Muscle layer of duodenum (tissue), 2 donors: Measurements from ENCODE around the gene CDCA5.

Source experiments
- H3K27ac ChIP-seq: one replicate; pipeline ENCODE4 v1.7.0; 2013; ENCODE audit warnings: mild to moderate bottlenecking, low read length
- H3K27me3 ChIP-seq: one replicate; pipeline ENCODE4 v1.7.0; 2013; ENCODE audit warnings: low read depth, mild to moderate bottlenecking, control low read depth, low read length
- H3K36me3 ChIP-seq, 2 donors: one replicate each; pipeline ENCODE4 v1.7.0; 2013; ENCODE audit warnings: low read length in 2 of 2, control low read depth in 1 of 2, mild to moderate bottlenecking in 1 of 2; ENCODE audit not compliant: insufficient read depth in 2 of 2, control insufficient read depth in 1 of 2
- H3K4me1 ChIP-seq, 2 donors: one replicate each; pipeline ENCODE4 v1.7.0; 2013; ENCODE audit warnings: low read length in 2 of 2, mild to moderate bottlenecking in 2 of 2, control low read depth in 1 of 2, moderate library complexity in 1 of 2; ENCODE audit not compliant: insufficient read depth in 2 of 2, control insufficient read depth in 1 of 2
- H3K4me3 ChIP-seq, 2 donors: one replicate each; pipeline ENCODE4 v1.7.0; 2013; ENCODE audit warnings: low read length in 2 of 2, low read depth in 1 of 2, mild to moderate bottlenecking in 1 of 2
- H3K9me3 ChIP-seq, 2 donors: one replicate each; pipeline ENCODE4 v1.7.0; 2013; ENCODE audit warnings: low read length in 2 of 2, control low read depth in 1 of 2, mild to moderate bottlenecking in 1 of 2; ENCODE audit not compliant: control insufficient read depth in 1 of 2
- donor health status: healthy.

CDCA5 gene

DNA sequence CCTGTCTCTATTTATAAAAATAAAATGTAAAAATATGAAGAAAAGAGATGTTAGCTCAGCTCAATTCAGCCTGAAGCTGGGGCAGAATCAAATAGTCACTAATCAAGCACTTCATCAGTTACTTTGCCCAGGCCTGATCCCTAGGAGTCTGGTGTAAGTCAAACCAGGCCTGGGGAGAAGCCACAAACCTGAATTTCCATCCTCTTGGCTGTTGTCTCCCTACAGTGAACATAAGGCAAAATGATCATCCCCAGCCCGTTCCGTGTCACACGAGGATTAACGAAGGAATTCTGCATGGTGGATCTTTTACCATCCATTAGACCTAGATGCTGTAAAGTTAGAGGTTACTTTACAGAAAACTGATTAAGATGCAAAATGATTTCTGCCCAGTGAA, 19.0 kb downstream of the CDCA5 start:
- Histone ChIP-seq H3K4me1 (no peaks in the 10 kb centered on the region), H3K27ac (no peak overlapping the region), H3K36me3 (no peaks in the 10 kb centered on the region), H3K4me3 (no peak overlapping the region), H3K27me3 (no peaks in the 10 kb centered on the region), H3K9me3 (no peaks in the 10 kb centered on the region)

DNA sequence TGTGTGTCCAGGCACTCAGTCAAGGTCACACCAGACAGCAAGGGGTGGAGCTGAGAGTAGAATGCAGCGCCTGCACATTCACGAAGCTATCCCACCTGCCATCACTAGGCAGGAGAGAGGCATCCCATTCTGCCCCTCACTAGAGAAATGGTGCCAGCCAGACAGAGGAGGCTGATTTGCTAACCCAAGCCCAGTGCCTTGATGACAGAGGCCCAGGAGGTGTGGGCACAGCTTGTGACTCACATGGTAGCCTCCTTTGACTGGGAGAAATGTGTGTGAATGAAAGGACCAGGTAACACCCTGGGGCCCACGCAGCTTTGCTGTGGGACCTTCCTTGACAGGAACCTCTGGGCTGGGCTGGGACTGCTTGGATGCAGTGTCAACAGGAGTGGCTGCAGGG, 20.3 kb downstream of the CDCA5 start:
- Histone ChIP-seq H3K27me3 (no peaks in the 10 kb centered on the region), H3K27ac (no peak overlapping the region)

DNA sequence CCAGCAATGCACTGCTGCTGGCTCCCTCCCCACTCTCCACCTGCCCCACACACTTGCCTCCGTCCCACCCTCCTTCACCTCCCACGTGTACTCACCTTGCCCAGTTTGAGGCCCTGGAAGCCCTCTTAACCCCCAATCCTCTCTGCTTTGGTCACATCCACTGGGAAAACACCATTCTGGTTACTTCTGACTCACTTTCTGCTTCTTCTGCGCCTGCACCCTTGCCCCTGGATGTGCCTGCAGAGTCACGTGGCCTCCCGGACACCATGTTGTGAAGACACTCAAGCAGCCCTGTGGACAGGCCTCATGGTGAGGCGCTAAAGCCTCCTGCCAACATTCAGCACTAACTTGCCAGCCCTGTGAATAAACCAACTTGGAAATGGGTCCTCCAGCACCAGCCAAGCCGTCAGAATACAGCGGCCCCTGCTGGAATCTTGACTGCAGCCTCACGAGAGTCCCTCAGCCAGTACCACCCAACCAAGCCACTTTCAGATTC, 22.9 kb downstream of the CDCA5 start:
- Histone ChIP-seq H3K4me1 (no peaks in the 10 kb centered on the region), H3K4me3 (no peak overlapping the region), H3K9me3 (no peaks in the 10 kb centered on the region), H3K27ac (no peak overlapping the region), H3K36me3 (no peaks in the 10 kb centered on the region), H3K27me3 (no peaks in the 10 kb centered on the region)

More for the DNA sequence above, 20.3 kb downstream of the CDCA5 start:
- Histone ChIP-seq H3K36me3 (no peaks in the 10 kb centered on the region), H3K4me3 (no peak overlapping the region), H3K9me3 (no peaks in the 10 kb centered on the region), H3K4me1 (no peaks in the 10 kb centered on the region)

DNA sequence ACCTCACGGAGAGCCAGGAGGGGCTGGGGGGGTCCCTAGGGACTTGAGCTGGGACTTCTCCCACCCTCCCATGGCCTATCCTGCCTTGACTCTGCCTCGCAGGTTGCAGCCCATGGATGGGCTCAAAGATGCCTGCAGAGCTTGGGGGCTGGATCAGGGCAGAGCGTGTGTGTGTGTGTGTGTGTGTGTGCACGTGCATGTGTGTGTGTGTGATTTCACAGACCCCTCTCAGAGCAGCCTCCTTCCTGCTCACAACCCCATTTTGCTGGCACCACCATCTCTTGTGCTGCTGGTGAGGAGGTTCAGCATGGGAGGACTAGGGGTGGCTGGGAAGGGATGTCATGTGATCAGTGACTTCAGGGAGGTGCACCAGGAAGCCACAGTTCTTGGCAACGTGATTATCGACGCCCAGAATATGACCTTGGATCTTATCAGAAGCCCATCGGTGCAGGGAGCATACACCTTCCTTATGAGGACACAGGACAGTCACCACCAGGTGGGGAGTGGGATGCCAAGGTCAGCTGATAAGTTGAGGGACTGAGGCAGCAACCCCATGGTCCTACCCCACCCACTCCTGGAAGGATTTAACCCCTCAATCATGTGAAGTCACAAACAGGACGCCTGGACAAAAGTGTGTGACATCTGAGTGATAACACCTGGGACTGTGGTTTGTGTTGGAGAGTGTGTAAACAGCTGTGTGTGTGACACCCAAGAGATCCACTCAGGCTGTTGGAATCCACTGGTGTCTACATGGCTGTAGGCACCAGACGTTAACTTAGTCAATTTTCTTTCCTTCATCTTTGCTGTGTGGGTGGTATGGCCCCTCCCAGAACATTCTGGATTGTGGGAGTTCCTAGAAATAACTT, 23.6 kb downstream of the CDCA5 start:
- Histone ChIP-seq H3K4me3 (no peak overlapping the region), H3K27me3 (no peaks in the 10 kb centered on the region)

GRCh38 chr11:65059523-65059922, 24.3 kb downstream of the CDCA5 start:
- Histone ChIP-seq H3K27me3 (no peaks in the 10 kb centered on the region), H3K4me1 (no peaks in the 10 kb centered on the region), H3K4me3 (no peak overlapping the region), H3K9me3 (no peaks in the 10 kb centered on the region), H3K36me3 (no peaks in the 10 kb centered on the region), H3K27ac (no peak overlapping the region)

More for the DNA sequence above, 23.6 kb downstream of the CDCA5 start:
- Histone ChIP-seq H3K27ac (no peak overlapping the region), H3K36me3 (no peaks in the 10 kb centered on the region), H3K9me3 (no peaks in the 10 kb centered on the region), H3K4me1 (no peaks in the 10 kb centered on the region)

DNA sequence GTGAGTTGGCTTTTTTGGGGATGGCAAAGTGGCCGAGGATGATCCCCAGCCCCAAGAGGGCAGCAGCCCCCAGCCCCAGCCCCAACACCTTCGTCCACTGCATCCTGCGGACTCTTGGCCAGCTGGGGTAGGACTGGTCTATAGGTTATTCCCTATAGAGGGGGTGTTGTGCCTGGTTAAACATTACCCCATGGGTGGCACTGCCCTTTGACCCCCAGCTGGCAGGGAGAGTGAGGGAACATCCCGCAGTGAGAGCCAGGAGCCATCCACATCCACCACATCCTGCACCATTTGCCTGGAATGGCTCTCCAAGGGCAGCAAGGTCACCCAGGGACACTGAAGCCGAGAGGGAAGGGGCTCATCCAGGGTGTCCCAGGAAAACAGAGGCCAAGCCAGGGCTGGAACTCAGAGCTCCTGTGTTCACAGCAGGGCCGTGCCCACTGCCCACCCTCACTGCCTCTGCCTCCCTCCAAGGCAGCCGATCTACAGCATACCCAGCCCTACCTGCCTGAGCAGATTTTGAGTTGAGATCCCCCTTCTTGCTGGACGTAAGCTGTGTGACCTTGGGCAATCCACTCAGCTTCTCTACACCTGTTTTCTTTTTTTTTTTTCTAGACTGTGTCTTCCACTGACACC, 25.3 kb downstream of the CDCA5 start, which contains the start of gene NAALADL1:
NAALADL1 (minus strand) TSS at position 135 of the 636 bp plus-strand sequence; CDS start at position 103, 32 bp downstream.
- no peaks in the 10 kb centered on the region for H3K4me1 ChIP-seq
- H3K36me3 ChIP-seq = no peaks in the 10 kb centered on the region
- H3K9me3 ChIP-seq = no peaks in the 10 kb centered on the region
- H3K4me3 ChIP-seq = no peak within 1 kb of the TSS
- no peak within 1 kb of the TSS for H3K27ac ChIP-seq
- H3K27me3 ChIP-seq = no peaks in the 10 kb centered on the region

DNA sequence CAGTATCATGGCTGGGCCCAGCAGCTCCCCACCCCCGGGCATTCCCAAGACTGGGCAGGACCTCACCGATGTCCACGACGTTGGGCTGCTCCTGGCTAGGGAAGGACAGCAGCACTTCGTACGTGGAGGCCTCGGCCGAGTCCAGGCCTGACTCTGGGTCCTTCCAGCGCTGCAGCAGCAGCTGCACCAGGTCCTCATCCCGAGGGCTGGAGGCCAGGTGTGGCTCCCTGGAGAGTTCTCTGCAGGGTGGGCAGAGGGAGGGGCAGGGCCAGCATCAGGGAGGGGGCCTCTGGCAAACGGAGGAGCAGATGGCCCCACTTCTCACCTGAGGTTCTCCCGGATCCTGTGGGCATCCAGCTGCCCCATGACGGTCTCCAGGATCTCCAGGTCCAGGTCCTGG, 25.8 kb downstream of the CDCA5 start:
- no peaks in the 10 kb centered on the region for H3K27me3 ChIP-seq
- H3K27ac ChIP-seq = no peak overlapping the region
- H3K9me3 ChIP-seq = no peaks in the 10 kb centered on the region
- no peaks in the 10 kb centered on the region for H3K4me1 ChIP-seq
- H3K4me3 ChIP-seq = no peak overlapping the region
- H3K36me3 ChIP-seq = no peaks in the 10 kb centered on the region

- no peak overlapping the region for H3K4me3 ChIP-seq
- H3K27me3 ChIP-seq = no peaks in the 10 kb centered on the region
- no peak overlapping the region for H3K27ac ChIP-seq
- H3K9me3 ChIP-seq = no peaks in the 10 kb centered on the region
- H3K4me1 ChIP-seq = no peaks in the 10 kb centered on the region
- H3K36me3 ChIP-seq = no peaks in the 10 kb centered on the region
These were observed 26.3 kb downstream of the CDCA5 start for GRCh38 chr11:65057526-65057925.

- no peaks in the 10 kb centered on the region for H3K4me1 ChIP-seq
- H3K27me3 ChIP-seq = no peaks in the 10 kb centered on the region
- no peak overlapping the region for H3K27ac ChIP-seq
- H3K36me3 ChIP-seq = no peaks in the 10 kb centered on the region
- H3K9me3 ChIP-seq = no peaks in the 10 kb centered on the region
- H3K4me3 ChIP-seq = no peak overlapping the region
These were observed 26.8 kb downstream of the CDCA5 start for GRCh38 chr11:65056999-65057398.

GRCh38 chr11:65055538-65055937, 28.3 kb downstream of the CDCA5 start:
- Histone ChIP-seq H3K36me3 (no peaks in the 10 kb centered on the region), H3K9me3 (no peaks in the 10 kb centered on the region), H3K4me3 (no peak overlapping the region), H3K4me1 (no peaks in the 10 kb centered on the region), H3K27me3 (no peaks in the 10 kb centered on the region), H3K27ac (no peak overlapping the region)

DNA sequence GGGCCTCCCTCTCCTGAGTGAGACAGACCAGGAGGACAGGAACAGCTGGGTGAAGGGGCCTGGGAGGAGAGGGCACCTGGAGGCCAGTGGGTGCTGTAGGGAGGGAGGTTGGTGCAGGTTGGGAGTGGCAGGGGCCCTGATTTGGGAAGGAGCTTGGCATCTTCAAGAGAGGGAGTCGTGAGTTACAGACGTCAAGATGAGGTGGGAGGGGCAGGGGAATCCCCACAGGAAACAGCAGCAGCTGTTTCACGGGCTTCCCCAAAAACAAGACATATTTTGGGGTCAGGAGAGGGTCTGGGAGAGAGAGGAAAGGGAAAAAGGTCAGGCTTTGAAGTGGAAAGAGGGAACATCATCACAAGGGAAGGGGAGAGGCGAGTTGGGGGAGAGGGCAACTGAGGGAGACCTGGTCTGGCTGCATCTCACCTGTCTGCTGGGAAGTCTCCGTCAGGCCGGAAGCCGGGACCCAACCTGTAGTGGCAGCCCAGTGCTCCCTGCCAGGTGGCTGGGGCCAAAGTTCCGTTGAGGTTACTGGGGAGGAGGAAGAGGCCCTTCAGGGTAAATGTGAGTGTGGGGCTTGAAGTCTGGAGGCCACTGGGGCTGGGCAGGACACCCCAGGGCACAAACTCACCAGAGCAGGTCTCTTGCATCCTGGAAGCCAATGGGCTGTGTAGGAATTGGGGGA, 29.9 kb downstream of the CDCA5 start:
- Histone ChIP-seq H3K4me1 (no peaks in the 10 kb centered on the region), H3K9me3 (no peaks in the 10 kb centered on the region), H3K27ac (no peak overlapping the region), H3K27me3 (no peaks in the 10 kb centered on the region), H3K36me3 (no peaks in the 10 kb centered on the region), H3K4me3 (no peak overlapping the region)
